Measurements from ENCODE around the gene TXN.
A peak's percentile ranks its signal among the peaks of the same experiment; 100 is the strongest.

The TXN gene

DNA sequence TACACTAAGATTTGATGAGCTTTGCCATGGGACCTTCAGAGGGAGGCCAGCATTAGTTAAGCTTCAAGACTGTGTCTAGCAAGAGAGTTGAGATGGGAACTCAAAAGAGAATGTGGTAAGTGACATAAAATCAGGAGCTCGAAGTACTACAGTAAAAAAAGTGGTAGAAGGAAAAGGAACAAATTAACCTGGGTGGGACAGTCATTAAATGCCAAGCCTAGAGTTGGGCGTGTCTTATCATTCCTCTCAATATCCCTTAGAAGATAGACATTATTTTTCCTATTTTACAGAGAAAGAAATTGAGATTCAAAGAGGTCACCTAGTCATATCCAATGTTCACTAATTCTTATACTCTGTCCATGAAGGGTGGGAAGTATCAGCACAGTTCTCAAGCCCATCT lies 3.3 kb upstream of the TXN start:
- TF ChIP-seq ARNT (IDR thresholded peaks at IDR 0.05) (no peak), FOXM1 (IDR thresholded peaks at IDR 0.05; ENCODE audit: borderline replicate concordance) (no peak), L3MBTL2 (conservative IDR thresholded peaks at IDR 0.05) (no peak), HDGF (IDR thresholded peaks at IDR 0.05; ENCODE audit: borderline replicate concordance) (no peak), ZNF384 (IDR thresholded peaks at IDR 0.05) (no peak), FOXK2 (IDR thresholded peaks at IDR 0.05) (no peak), ELF4 (IDR thresholded peaks at IDR 0.05) (no peak), FOXA1 (IDR thresholded peaks at IDR 0.05) (no peak), SP1 (IDR thresholded peaks at IDR 0.05) (no peak), LEF1 (IDR thresholded peaks at IDR 0.05; ENCODE audit: borderline replicate concordance) (no peak), PKNOX1 (IDR thresholded peaks at IDR 0.05) (no peak), BHLHE40 (IDR thresholded peaks at IDR 0.05; ENCODE audit: borderline replicate concordance) (no peak), TARDBP (IDR thresholded peaks at IDR 0.05) (no peak), CTBP1 (IDR thresholded peaks at IDR 0.05; ENCODE audit: borderline replicate concordance) (no peak)
- ChIA-PET POLR2A (no interaction called here), CTCF (no interaction called here)
- no peak for DNase-seq (ENCODE audit: extremely low spot score)

DNA sequence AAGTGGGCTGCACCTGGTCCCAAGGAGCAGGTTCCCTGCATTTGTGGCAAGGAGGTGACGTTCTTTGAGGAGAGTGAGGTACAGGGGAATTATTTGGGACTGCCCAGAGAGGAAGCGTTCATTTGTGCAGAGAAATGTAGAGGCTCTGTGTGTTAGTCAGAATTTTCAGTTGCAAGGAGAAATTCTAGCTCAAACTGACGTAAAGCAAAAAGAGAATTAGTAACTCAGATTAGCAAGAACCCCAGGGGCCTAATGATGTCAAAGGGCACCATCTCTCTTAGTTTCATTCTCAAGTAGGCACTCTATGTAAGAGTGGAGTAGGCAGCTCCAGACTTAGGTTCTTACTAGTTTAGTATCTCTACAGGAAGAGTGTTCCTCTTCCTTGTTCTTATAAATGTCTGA lies 2.4 kb upstream of the TXN start:
- ChIA-PET CTCF (no interaction called here), POLR2A (no interaction called here)
- DNase-seq (ENCODE audit: extremely low spot score), result no peak

GRCh38 chr9:110257956-110258355 lies 1.6 kb upstream of the TXN start:
- no peak for DNase-seq (ENCODE audit: extremely low spot score)
- TF ChIP-seq LEF1 (IDR thresholded peaks at IDR 0.05; ENCODE audit: borderline replicate concordance), result no peak
- no peak for TF ChIP-seq ZNF384 (IDR thresholded peaks at IDR 0.05)
- no peak for TF ChIP-seq NFRKB (IDR thresholded peaks at IDR 0.05)
- no peak for TF ChIP-seq BHLHE40 (IDR thresholded peaks at IDR 0.05; ENCODE audit: borderline replicate concordance)
- no peak for TF ChIP-seq SP1 (IDR thresholded peaks at IDR 0.05)
- no peak for TF ChIP-seq FOXK2 (IDR thresholded peaks at IDR 0.05)
- no peak for TF ChIP-seq TARDBP (IDR thresholded peaks at IDR 0.05)
- no peak for TF ChIP-seq ARNT (IDR thresholded peaks at IDR 0.05)
- TF ChIP-seq FOXM1 (IDR thresholded peaks at IDR 0.05; ENCODE audit: borderline replicate concordance), result no peak
- POLR2A ChIA-PET, result no interaction called here
- CTCF ChIA-PET, result no interaction called here

More for the DNA sequence above, 2.4 kb upstream of the TXN start:
- TF ChIP-seq SUZ12 (IDR thresholded peaks at IDR 0.05), result no peak
- TF ChIP-seq FOXA1 (IDR thresholded peaks at IDR 0.05), result no peak
- TF ChIP-seq FOXM1 (IDR thresholded peaks at IDR 0.05; ENCODE audit: borderline replicate concordance), result no peak
- TF ChIP-seq NFRKB (IDR thresholded peaks at IDR 0.05), result no peak
- TF ChIP-seq ELF4 (IDR thresholded peaks at IDR 0.05), result no peak
- TF ChIP-seq ZNF384 (IDR thresholded peaks at IDR 0.05), result no peak
- no peak for TF ChIP-seq PKNOX1 (IDR thresholded peaks at IDR 0.05)
- no peak for TF ChIP-seq L3MBTL2 (conservative IDR thresholded peaks at IDR 0.05)
- TF ChIP-seq TARDBP (IDR thresholded peaks at IDR 0.05), result no peak
- TF ChIP-seq FOXK2 (IDR thresholded peaks at IDR 0.05), result no peak

GRCh38 chr9:110257097-110257841 lies 962 bp upstream of the TXN start:
- no peak for DNase-seq (ENCODE audit: extremely low spot score)
- CTCF ChIA-PET, result interaction anchor here (0.6 kb wide), 1 partner anchor 171 kb away, joined by 3 read pairs; no protein-coding TSS in a partner anchor
- no peak for TF ChIP-seq BHLHE40 (IDR thresholded peaks at IDR 0.05; ENCODE audit: borderline replicate concordance)
- POLR2A ChIA-PET, result interaction anchor here (0.6 to 1.4 kb wide), 21 partner anchors 10 to 362 kb away, joined by 3 to 11 read pairs (median 4); no protein-coding TSS in a partner anchor

DNA sequence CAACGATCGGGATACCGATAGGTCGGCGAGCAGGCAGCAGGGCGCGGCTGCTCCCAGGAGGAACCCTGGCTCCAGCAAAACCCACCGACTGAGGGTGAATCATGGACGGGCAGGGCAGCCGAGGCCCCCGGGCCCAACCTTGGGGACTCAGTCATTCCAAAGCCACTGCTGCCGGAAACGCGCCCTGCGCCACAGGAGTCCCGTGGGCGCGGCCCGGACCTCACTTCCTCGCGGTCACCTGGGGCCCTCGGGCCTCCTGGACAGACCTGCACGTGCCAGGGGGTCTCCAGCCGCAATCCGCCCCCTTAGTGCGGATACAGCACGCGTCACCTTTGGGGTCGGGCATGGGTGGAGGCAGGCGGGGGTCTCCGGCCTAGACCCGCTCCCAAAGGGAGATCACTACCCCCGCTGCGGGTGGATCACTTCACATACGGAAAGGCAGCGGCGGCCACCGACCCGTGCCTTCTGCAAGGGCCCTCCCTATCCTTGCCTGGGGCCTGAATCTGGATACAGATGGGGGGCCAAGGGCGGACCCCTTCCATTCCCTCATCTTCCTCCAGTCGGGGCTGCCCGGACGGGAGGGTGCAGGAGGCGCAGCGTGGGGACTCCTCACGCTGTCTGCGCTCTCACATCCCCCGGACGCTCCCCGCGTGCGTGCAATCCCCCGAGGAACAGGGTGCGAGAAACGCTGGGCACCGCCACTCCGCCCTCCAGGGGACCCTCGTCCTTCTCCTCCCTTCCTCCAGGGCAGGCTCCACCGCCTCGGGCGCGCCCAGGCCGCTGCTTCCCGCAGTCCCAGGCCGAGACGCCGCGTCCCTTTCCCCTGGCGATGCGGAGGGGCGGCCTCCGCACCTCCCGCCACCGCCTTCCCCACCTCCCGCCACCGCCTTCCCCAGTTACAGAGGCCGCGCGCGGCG lies 586 bp downstream of the TXN start:
- peak; percentile 44 for DNase-seq (ENCODE audit: extremely low spot score)
- ChIA-PET POLR2A (interaction anchor here (0.8 to 1.4 kb wide), 10 partner anchors 13 to 318 kb away, joined by 3 to 11 read pairs (median 4); no protein-coding TSS in a partner anchor), CTCF (interaction anchor here (0.8 kb wide), 1 partner anchor 95 kb away, joined by 4 read pairs; no protein-coding TSS in a partner anchor)
- TF ChIP-seq SP1 (IDR thresholded peaks at IDR 0.05), result no peak
- TF ChIP-seq TARDBP (IDR thresholded peaks at IDR 0.05), result no peak
- no peak for TF ChIP-seq ZNF384 (IDR thresholded peaks at IDR 0.05)
- TF ChIP-seq L3MBTL2 (conservative IDR thresholded peaks at IDR 0.05), result peak; percentile 33; the same call in 1 of the 2 replicates

GRCh38 chr9:110255034-110255462 lies 1.3 kb downstream of the TXN start:
- POLR2A ChIA-PET, result no interaction called here
- DNase-seq (ENCODE audit: extremely low spot score), result peak; percentile 15
- no peak for TF ChIP-seq L3MBTL2 (conservative IDR thresholded peaks at IDR 0.05)
- TF ChIP-seq NFRKB (IDR thresholded peaks at IDR 0.05), result no peak
- no peak for TF ChIP-seq TARDBP (IDR thresholded peaks at IDR 0.05)
- no peak for TF ChIP-seq BHLHE40 (IDR thresholded peaks at IDR 0.05; ENCODE audit: borderline replicate concordance)
- TF ChIP-seq FOXK2 (IDR thresholded peaks at IDR 0.05), result no peak
- TF ChIP-seq CTBP1 (IDR thresholded peaks at IDR 0.05; ENCODE audit: borderline replicate concordance), result no peak
- TF ChIP-seq PKNOX1 (IDR thresholded peaks at IDR 0.05), result no peak
- CTCF ChIA-PET, result no interaction called here
